Kidney epithelial cell (primary cell): Measurements from ENCODE around the gene NKIRAS2. TPM values are rescaled to one million over a fixed set of nuclear protein-coding genes. Genes with fewer than 3 reads are reported as not detected.
"Not testable (repeated sequence)": the region's sequence is repeated elsewhere in the genome, so short reads cannot be mapped to it uniquely, and the experiment has no call there.

Source experiments
- DNase-seq: peaks from one replicate; pipeline ENCODE4 v3.0.0-alpha.2; 2010; ENCODE audit warnings: low read depth
- H3K27me3 ChIP-seq: 2 replicates; pipeline ENCODE4 v1.6.0; 2011; ENCODE audit warnings: low read length; ENCODE audit not compliant: control insufficient read depth, insufficient read depth
- H3K36me3 ChIP-seq: 2 replicates; pipeline ENCODE4 v1.5.1; 2011; ENCODE audit warnings: low read length; ENCODE audit not compliant: control insufficient read depth, insufficient read depth
- H3K4me3 ChIP-seq: 2 replicates; pipeline ENCODE4 v1.5.1; 2011; ENCODE audit warnings: low read depth, mild to moderate bottlenecking, control low read depth, low read length
- CTCF ChIP-seq: IDR thresholded peaks from 2 replicates; pipeline ENCODE4 v1.5.1; 2011; ENCODE audit warnings: mild to moderate bottlenecking, moderate library complexity, low read length, control low read depth, inconsistent platforms; ENCODE audit not compliant: insufficient read depth, poor library complexity, severe bottlenecking
- total RNA-seq: library from RNA; depleted of rRNA; stranded (reverse); fragments of >200 nt; gene quantifications from 2 replicates; pipeline ENCODE4 v1.2.3, GENCODE V29; 2015

The NKIRAS2 gene
- total RNA-seq, 1 donor from 2014 or later: 74.4 TPM

GRCh38 chr17:42001729-42002128 lies 18.2 kb upstream of the NKIRAS2 start:
- no peak for TF ChIP-seq CTCF
- DNase-seq: no peak
- H3K36me3 ChIP-seq: peaks cover 5% of the 10 kb centered on the region
- H3K27me3 ChIP-seq: no peaks in the 10 kb centered on the region
- no peak overlapping the region for H3K4me3 ChIP-seq

GRCh38 chr17:42002175-42002791 lies 17.6 kb upstream of the NKIRAS2 start:
- no peak for TF ChIP-seq CTCF
- no peak for DNase-seq
- peaks cover 3% of the 10 kb centered on the region for H3K36me3 ChIP-seq

GRCh38 chr17:42002792-42003301 lies 17.0 kb upstream of the NKIRAS2 start:
- Histone ChIP-seq H3K36me3 (peaks cover 3% of the 10 kb centered on the region), H3K4me3 (no peak overlapping the region), H3K27me3 (no peaks in the 10 kb centered on the region)
- DNase-seq: no peak
- TF ChIP-seq CTCF: no peak

More at GRCh38 chr17:42002175-42002791, 17.6 kb upstream of the NKIRAS2 start:
- Histone ChIP-seq H3K4me3 (no peak overlapping the region), H3K27me3 (no peaks in the 10 kb centered on the region)

GRCh38 chr17:42005166-42005565 lies 14.7 kb upstream of the NKIRAS2 start:
- Histone ChIP-seq H3K4me3 (no peak overlapping the region), H3K36me3 (peaks cover 1% of the 10 kb centered on the region), H3K27me3 (no peaks in the 10 kb centered on the region)
- no peak for TF ChIP-seq CTCF
- no peak for DNase-seq

- no peaks in the 10 kb centered on the region for H3K36me3 ChIP-seq
- no peak for TF ChIP-seq CTCF
- DNase-seq: no peak
- H3K4me3 ChIP-seq: no peak overlapping the region
- no peaks in the 10 kb centered on the region for H3K27me3 ChIP-seq
Observed at GRCh38 chr17:42009170-42009569, 10.7 kb upstream of the NKIRAS2 start.

- H3K36me3 ChIP-seq, H3K4me3 ChIP-seq, DNase-seq, H3K27me3 ChIP-seq: not testable (repeated sequence)
Observed at GRCh38 chr17:42010266-42010680, 9.6 kb upstream of the NKIRAS2 start.
